A673 (cell line): ENCODE measurements around the gene COL20A1.

ENCODE experiments used
- EZH2 ChIP-seq: fragments of 200-600 bp; sonication (generic); IDR thresholded peaks from 2 replicates; pipeline ENCODE4 v1.6.1; 2017; ENCODE audit warnings: borderline replicate concordance, low read depth, mild to moderate bottlenecking, mixed read lengths, antibody characterized with exemption, low read length; ENCODE audit not compliant: poor library complexity, severe bottlenecking
- TF ChIP-seq, protein P1 (sequence below): fragments of 300-800, 200-600 bp; sonication (generic); conservative IDR thresholded peaks from 2 replicates; pipeline ENCODE4 v1.5.1; 2017; ENCODE audit warnings: low read depth, mild to moderate bottlenecking, antibody characterized with exemption, low read length, moderate library complexity, mixed read lengths

DNA sequence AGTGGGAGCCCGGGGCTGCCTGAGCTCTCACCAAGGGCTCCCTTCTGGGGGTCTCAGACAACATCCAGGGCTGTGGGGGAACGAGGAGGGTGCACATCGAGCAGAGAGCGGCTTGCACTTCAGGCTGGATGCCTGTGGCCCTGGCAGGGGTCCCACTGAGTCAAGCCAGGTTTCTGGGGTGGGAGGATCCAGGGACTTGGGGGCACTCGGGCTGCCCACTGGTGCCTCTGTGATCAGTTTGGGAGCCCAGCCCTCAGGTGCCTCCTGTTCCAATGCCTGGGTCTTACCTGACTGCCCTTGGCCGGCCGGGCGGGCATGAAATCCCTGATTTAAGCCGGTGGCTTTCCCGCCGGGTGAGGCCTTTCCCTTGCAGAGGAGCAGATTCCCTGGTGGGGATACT lies 470 bp downstream of the COL20A1 start:
- no peak for TF ChIP-seq EZH2
- TF ChIP-seq, protein P1, sequence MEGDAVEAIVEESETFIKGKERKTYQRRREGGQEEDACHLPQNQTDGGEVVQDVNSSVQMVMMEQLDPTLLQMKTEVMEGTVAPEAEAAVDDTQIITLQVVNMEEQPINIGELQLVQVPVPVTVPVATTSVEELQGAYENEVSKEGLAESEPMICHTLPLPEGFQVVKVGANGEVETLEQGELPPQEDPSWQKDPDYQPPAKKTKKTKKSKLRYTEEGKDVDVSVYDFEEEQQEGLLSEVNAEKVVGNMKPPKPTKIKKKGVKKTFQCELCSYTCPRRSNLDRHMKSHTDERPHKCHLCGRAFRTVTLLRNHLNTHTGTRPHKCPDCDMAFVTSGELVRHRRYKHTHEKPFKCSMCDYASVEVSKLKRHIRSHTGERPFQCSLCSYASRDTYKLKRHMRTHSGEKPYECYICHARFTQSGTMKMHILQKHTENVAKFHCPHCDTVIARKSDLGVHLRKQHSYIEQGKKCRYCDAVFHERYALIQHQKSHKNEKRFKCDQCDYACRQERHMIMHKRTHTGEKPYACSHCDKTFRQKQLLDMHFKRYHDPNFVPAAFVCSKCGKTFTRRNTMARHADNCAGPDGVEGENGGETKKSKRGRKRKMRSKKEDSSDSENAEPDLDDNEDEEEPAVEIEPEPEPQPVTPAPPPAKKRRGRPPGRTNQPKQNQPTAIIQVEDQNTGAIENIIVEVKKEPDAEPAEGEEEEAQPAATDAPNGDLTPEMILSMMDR: no peak
